Measurements from ENCODE around the gene HOXB2.

GRCh38 chr17:48540213-48540612, 4.7 kb downstream of the HOXB2 start:
- TF ChIP-seq ESRRG (CRISPR knock-in tag; IDR thresholded peaks at IDR 0.05) (no peak), ZNF70 (CRISPR knock-in tag; IDR thresholded peaks at IDR 0.05) (no peak), CREB5 (CRISPR knock-in tag; IDR thresholded peaks at IDR 0.05; ENCODE audit: low read depth) (no peak), ZFP30 (CRISPR knock-in tag; IDR thresholded peaks at IDR 0.05) (no peak), ZFP3 (CRISPR knock-in tag; IDR thresholded peaks at IDR 0.05) (no peak)
